MM.1S (cell line): ENCODE results near the gene RNU1-1.
"Not testable (repeated sequence)": the region's sequence is repeated elsewhere in the genome, so short reads cannot be mapped to it uniquely, and the experiment has no call there.

Source experiments
- DNase-seq: peaks from one replicate; pipeline ENCODE4 v3.0.0-alpha.2; 2015
- H2AFZ ChIP-seq: fragments of 300-600 bp; sonication (generic); 2 replicates; pipeline ENCODE4 v1.6.0; 2016; ENCODE audit warnings: antibody characterized with exemption, low read length
- H3F3A ChIP-seq: fragments of 300-600 bp; sonication (generic); 2 replicates; pipeline ENCODE4 v1.6.1; 2016; ENCODE audit warnings: mild to moderate bottlenecking, antibody characterized with exemption, low read length, moderate library complexity, mixed read lengths; ENCODE audit not compliant: insufficient read depth
- H3K27ac ChIP-seq: fragments of 300-600 bp; sonication (generic); 2 replicates; pipeline ENCODE4 v1.5.1; 2016; ENCODE audit warnings: mild to moderate bottlenecking, low read length
- H3K27me3 ChIP-seq: fragments of 300-600 bp; sonication (generic); replicated peaks from 2 replicates; pipeline ENCODE4 v1.6.0; 2016; ENCODE audit warnings: low read length; ENCODE audit not compliant: insufficient read depth
- H3K36me3 ChIP-seq: fragments of 300-600 bp; sonication (generic); replicated peaks from 2 replicates; pipeline ENCODE4 v1.6.1; 2016; ENCODE audit warnings: mild to moderate bottlenecking, low read length, mixed read lengths; ENCODE audit not compliant: insufficient read depth
- H3K4me1 ChIP-seq: fragments of 300-600 bp; sonication (generic); 2 replicates; pipeline ENCODE4 v1.6.1; 2016; ENCODE audit warnings: low read length, mixed read lengths
- H3K4me2 ChIP-seq: fragments of 300-600 bp; sonication (generic); 2 replicates; pipeline ENCODE4 v1.6.0; 2016; ENCODE audit warnings: low read depth, low read length
- H3K4me3 ChIP-seq: fragments of 300-600 bp; sonication (generic); 2 replicates; pipeline ENCODE4 v1.5.1; 2016; ENCODE audit warnings: low read length, mixed read lengths
- H3K79me2 ChIP-seq: fragments of 300-600 bp; sonication (generic); 2 replicates; pipeline ENCODE4 v1.6.1; 2016; ENCODE audit warnings: mixed run types, low read length, mixed read lengths
- H3K9ac ChIP-seq: fragments of 300-600 bp; sonication (generic); 2 replicates; pipeline ENCODE4 v1.6.1; 2016; ENCODE audit warnings: low read length, mixed read lengths
- H3K9me2 ChIP-seq: fragments of 300-600 bp; sonication (generic); replicated peaks from 2 replicates; pipeline ENCODE4 v1.6.1; 2016; ENCODE audit warnings: mild to moderate bottlenecking, low read length, mixed read lengths; ENCODE audit not compliant: insufficient read depth
- H3K9me3 ChIP-seq: fragments of 300-600 bp; sonication (generic); replicated peaks from 2 replicates; pipeline ENCODE4 v1.6.1; 2016; ENCODE audit warnings: mild to moderate bottlenecking, low read length, mixed read lengths; ENCODE audit not compliant: insufficient read depth
- H4K20me1 ChIP-seq: fragments of 300-600 bp; sonication (generic); 2 replicates; pipeline ENCODE4 v1.6.1; 2016; ENCODE audit warnings: mild to moderate bottlenecking, low read length, moderate library complexity, mixed read lengths; ENCODE audit not compliant: insufficient read depth

Gene RNU1-1

DNA sequence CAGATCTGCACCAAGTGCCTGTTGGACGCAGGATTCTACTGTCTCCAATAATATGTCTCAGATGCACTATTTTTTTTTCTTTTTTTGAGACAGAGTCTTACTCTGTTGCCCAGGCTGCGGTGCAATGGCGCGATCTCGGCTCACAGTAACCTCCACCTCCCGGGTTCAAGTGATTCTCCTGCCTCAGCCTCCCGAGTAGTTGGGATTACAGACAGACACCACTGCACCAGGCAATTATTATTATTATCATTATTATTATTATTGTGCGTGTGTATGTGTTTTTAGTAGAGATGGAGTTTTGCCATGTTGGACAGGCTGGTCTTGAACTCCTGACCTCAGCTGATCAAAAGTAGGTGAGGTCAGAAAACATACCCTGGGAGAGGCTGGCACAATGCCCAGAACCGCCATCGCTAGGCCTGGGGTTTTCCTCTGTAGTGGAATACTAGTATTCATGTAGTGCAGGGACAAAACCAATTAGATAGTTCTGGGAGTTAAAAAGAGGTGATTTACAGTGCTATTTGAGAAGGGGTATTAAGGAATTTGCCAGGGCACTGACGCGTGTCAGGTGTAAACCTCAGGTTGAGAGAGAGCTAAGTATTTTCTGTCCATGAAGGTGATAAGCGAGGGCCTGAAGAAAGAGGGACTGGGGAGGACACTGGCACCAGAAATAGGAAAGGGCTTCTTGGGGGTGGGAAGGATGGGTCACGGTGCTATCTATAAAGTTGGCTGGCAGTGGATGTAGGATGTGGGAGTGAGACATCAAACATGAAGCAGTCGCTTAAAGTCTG is 1.3 kb downstream of the RNU1-1 start:
- not testable (repeated sequence) for H3K79me2 ChIP-seq, H3K9ac ChIP-seq, H3K4me1 ChIP-seq, H2AFZ ChIP-seq, H3K9me3 ChIP-seq, H4K20me1 ChIP-seq, H3F3A ChIP-seq, DNase-seq, H3K36me3 ChIP-seq, H3K27ac ChIP-seq, H3K9me2 ChIP-seq, H3K4me3 ChIP-seq, H3K27me3 ChIP-seq
- H3K4me2 ChIP-seq = peak overlapping the region; percentile 23; the same call in 1 of the 2 replicates

- not testable (repeated sequence) for H4K20me1 ChIP-seq, H3K4me1 ChIP-seq, H3K9me3 ChIP-seq, H3K36me3 ChIP-seq, H3K4me3 ChIP-seq, H3K9ac ChIP-seq, H3K27me3 ChIP-seq, DNase-seq, H3K79me2 ChIP-seq, H3F3A ChIP-seq, H3K9me2 ChIP-seq, H2AFZ ChIP-seq, H3K4me2 ChIP-seq, H3K27ac ChIP-seq
Observed at GRCh38 chr1:16511926-16512325, 2.2 kb downstream of the RNU1-1 start.

- not testable (repeated sequence) for H3K36me3 ChIP-seq, H3F3A ChIP-seq, H3K27me3 ChIP-seq, H2AFZ ChIP-seq, H3K4me3 ChIP-seq, H3K9ac ChIP-seq, H3K9me2 ChIP-seq, H4K20me1 ChIP-seq, H3K79me2 ChIP-seq, H3K4me2 ChIP-seq, H3K27ac ChIP-seq, H3K4me1 ChIP-seq, H3K9me3 ChIP-seq
- DNase-seq = peak; percentile 34
Observed at GRCh38 chr1:16508861-16509445, 5.1 kb downstream of the RNU1-1 start.

- not testable (repeated sequence) for H3K36me3 ChIP-seq, DNase-seq, H2AFZ ChIP-seq, H3K79me2 ChIP-seq, H3F3A ChIP-seq, H3K9me2 ChIP-seq, H4K20me1 ChIP-seq, H3K4me3 ChIP-seq, H3K4me1 ChIP-seq, H3K4me2 ChIP-seq, H3K27me3 ChIP-seq, H3K27ac ChIP-seq, H3K9me3 ChIP-seq, H3K9ac ChIP-seq
Observed at GRCh38 chr1:16506364-16507136, 7.5 kb downstream of the RNU1-1 start.

DNA sequence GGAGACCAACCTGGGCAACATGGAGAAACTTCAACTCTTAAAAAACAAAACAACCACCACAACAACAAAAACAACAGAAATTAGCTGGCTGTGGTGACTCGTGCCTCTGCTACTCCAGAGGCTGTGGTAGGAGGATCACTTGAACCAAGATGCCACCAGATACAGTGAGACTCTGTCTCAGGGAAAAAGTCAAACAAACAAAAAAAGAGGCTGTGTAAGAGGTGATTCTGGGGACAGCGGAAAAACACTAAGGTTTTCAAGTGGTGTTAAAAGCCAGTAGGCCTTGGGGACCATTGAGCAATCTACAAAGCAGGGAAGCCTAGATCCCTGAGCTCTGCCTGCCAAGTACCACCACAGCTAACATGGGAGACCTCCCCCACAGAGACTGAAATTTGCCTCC is 8.2 kb downstream of the RNU1-1 start:
- H4K20me1 ChIP-seq, H3K4me3 ChIP-seq, H3K9me2 ChIP-seq, H2AFZ ChIP-seq, H3F3A ChIP-seq, DNase-seq, H3K36me3 ChIP-seq, H3K79me2 ChIP-seq, H3K27ac ChIP-seq, H3K4me2 ChIP-seq, H3K9me3 ChIP-seq, H3K4me1 ChIP-seq, H3K9ac ChIP-seq, H3K27me3 ChIP-seq: not testable (repeated sequence)
